PFSK-1 (cell line): ENCODE data around the gene HPDL.

Experiments used
- POLR2AphosphoS5 ChIP-seq: IDR thresholded peaks from 2 replicates; pipeline ENCODE4 v1.6.1; 2012; ENCODE audit warnings: low read depth, mild to moderate bottlenecking, control low read depth, low read length, moderate library complexity
- REST ChIP-seq, 2 experiments: IDR thresholded peaks; 2 replicates each; pipeline versions ENCODE4 v1.6.1 to v1.8.0; 2011 to 2012; ENCODE audit warnings: low read depth in 2 of 2, low read length in 2 of 2, control low read depth in 1 of 2, inconsistent platforms in 1 of 2, mild to moderate bottlenecking in 1 of 2, moderate library complexity in 1 of 2; ENCODE audit not compliant: insufficient read depth in 1 of 2
- TAF1 ChIP-seq: IDR thresholded peaks from 2 replicates; pipeline ENCODE4 v1.6.1; 2012; ENCODE audit warnings: low read length, control low read depth, borderline replicate concordance; ENCODE audit not compliant: insufficient read depth

- TF ChIP-seq TAF1 (no peak), REST (IDR thresholded peaks at IDR 0.05; ENCODE audit: insufficient read depth in 1 of 2, low read depth in 2 of 2, low read length in 2 of 2) (no peak), POLR2AphosphoS5 (no peak)
Measured at GRCh38 chr1:45348609-45348965, 21.9 kb downstream of the HPDL start.
